Measurements from ENCODE around the gene SERP1.

The SERP1 gene

GRCh38 chr3:150555859-150556436 lies 9.7 kb upstream of the SERP1 start:
- in situ Hi-C loops (cut with MboI; ENCODE audit: low pct_unique_long_range_greater_than_20kb, low sequenced_read_pairs, unreplicated experiment) = no loop called here
- DNase-seq (ENCODE audit: low spot score) = no peak
- TF ChIP-seq, protein P1, sequence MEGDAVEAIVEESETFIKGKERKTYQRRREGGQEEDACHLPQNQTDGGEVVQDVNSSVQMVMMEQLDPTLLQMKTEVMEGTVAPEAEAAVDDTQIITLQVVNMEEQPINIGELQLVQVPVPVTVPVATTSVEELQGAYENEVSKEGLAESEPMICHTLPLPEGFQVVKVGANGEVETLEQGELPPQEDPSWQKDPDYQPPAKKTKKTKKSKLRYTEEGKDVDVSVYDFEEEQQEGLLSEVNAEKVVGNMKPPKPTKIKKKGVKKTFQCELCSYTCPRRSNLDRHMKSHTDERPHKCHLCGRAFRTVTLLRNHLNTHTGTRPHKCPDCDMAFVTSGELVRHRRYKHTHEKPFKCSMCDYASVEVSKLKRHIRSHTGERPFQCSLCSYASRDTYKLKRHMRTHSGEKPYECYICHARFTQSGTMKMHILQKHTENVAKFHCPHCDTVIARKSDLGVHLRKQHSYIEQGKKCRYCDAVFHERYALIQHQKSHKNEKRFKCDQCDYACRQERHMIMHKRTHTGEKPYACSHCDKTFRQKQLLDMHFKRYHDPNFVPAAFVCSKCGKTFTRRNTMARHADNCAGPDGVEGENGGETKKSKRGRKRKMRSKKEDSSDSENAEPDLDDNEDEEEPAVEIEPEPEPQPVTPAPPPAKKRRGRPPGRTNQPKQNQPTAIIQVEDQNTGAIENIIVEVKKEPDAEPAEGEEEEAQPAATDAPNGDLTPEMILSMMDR (IDR thresholded peaks at IDR 0.05; ENCODE audit: extremely low read depth, insufficient read depth, missing control alignments) = no peak

DNA sequence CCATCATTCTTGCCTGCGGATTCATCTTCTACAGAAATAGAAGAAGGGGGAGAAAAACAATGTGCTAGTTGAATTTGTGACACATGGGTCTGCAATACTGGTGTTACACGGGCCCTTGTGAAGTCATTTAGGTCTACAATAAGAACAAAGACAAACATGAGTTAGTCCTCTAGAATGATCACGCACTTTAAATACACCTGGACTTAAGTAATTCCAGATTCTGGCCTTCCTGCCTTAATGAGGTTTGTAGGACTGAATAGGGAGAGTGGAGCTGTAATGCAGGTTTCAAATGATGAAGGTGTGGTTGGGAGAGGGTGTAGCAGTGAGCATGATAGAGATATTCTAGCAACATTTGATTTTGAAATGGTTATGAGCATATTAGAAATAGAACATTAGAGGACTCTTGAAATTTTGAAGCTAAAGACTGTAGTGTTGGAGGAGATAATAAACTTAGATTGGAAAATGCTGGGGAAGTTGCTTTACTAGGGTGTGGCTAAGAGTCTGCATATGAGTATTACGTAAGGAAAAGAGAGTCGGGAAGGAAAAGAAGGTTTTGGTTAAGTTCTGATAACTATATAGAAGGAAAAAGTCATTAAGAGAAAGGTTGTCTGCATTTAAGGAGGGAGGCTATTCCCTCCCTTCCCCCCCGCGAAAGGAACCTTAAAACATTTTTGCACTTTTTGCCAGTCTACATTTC lies 897 bp upstream of the SERP1 start:
- no peak for DNase-seq (ENCODE audit: low spot score)
- TF ChIP-seq, protein P1 (IDR thresholded peaks at IDR 0.05; ENCODE audit: extremely low read depth, insufficient read depth, missing control alignments) = no peak
- in situ Hi-C loops (cut with MboI; ENCODE audit: low pct_unique_long_range_greater_than_20kb, low sequenced_read_pairs, unreplicated experiment) = loop anchor here (25.0 kb wide), 2 partner anchors 315 to 590 kb away; no protein-coding TSS in a partner anchor

DNA sequence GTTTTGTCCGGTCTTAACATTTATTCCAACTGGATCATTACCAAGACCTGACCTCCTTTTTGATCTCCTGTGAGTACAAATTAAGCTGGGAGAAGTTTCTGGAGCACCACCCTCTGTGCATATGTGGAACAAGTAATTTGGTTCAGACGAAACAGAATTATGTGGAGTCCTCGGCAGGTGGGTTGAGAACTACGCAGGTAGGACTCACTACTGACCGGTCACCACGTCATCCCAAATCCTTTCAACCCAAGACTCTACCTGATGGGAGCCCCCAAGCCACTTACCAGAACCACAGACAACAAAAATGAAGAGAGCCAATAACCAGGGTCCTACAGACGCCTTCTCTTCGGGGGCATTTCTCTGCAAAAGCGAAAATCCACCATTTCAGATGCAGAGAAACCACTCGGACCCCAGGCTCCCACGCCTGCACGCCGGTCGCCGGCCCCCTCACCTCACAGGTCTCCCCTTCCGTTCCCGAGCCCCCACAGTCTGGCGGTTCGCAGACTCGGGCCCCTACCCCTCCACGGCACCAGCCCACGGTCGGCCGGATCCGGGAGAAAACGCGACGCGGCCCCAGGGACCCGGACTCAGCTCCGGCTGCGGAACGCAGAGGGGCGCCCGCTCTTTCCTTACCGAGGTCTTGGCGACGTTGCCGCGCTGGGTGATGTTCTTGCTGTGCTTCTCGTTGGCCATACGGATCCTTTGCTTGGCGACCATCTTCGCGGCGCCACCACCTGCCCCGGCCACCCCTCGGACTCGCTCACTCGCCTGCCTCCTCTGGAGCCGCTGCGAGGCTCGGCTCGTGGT lies 674 bp downstream of the SERP1 start:
- peak; percentile 49 for DNase-seq (ENCODE audit: low spot score)
- TF ChIP-seq, protein P1 (IDR thresholded peaks at IDR 0.05; ENCODE audit: extremely low read depth, insufficient read depth, missing control alignments) = no peak
- in situ Hi-C loops (cut with MboI; ENCODE audit: low pct_unique_long_range_greater_than_20kb, low sequenced_read_pairs, unreplicated experiment) = loop anchor here (25.0 kb wide), 2 partner anchors 317 to 592 kb away; no protein-coding TSS in a partner anchor

GRCh38 chr3:150544726-150545125 lies 1.6 kb downstream of the SERP1 start:
- in situ Hi-C loops (cut with MboI; ENCODE audit: low pct_unique_long_range_greater_than_20kb, low sequenced_read_pairs, unreplicated experiment) = loop anchor here (25.0 kb wide), 2 partner anchors 318 to 593 kb away; no protein-coding TSS in a partner anchor
- DNase-seq (ENCODE audit: low spot score) = no peak
- TF ChIP-seq, protein P1 (IDR thresholded peaks at IDR 0.05; ENCODE audit: extremely low read depth, insufficient read depth, missing control alignments) = no peak

- DNase-seq (ENCODE audit: low spot score) = no peak
- in situ Hi-C loops (cut with MboI; ENCODE audit: low pct_unique_long_range_greater_than_20kb, low sequenced_read_pairs, unreplicated experiment) = loop anchor here (25.0 kb wide), 2 partner anchors 318 to 593 kb away; no protein-coding TSS in a partner anchor
- TF ChIP-seq, protein P1 (IDR thresholded peaks at IDR 0.05; ENCODE audit: extremely low read depth, insufficient read depth, missing control alignments) = no peak
These were observed 2.3 kb downstream of the SERP1 start for GRCh38 chr3:150544041-150544440.

DNA sequence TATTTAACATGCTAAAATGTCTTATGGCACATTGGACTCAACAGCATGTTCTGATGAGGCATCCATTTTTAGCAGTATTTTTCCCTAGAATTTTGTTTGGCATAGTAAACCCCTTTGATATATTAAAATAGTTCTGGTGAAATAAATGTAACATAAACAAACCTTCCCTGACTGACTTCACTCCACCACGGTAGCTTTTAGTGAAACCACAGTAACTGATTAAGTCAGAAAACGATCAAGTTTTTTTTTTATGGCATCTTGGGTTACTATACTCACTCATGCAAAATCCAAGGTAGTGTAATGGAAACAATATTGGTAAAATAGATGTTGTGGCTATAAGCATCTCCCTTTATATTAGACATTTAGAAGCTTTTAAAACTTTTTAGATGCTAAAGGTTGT lies 2.8 kb downstream of the SERP1 start:
- TF ChIP-seq, protein P1 (IDR thresholded peaks at IDR 0.05; ENCODE audit: extremely low read depth, insufficient read depth, missing control alignments) = no peak
- in situ Hi-C loops (cut with MboI; ENCODE audit: low pct_unique_long_range_greater_than_20kb, low sequenced_read_pairs, unreplicated experiment) = loop anchor here (25.0 kb wide), 2 partner anchors 319 to 594 kb away; no protein-coding TSS in a partner anchor
- no peak for DNase-seq (ENCODE audit: low spot score)
